Measurements from ENCODE around the gene BHLHE40. TPM values are rescaled to one million over a fixed set of nuclear protein-coding genes. Genes with fewer than 3 reads are reported as not detected.
A peak's percentile ranks its signal among the peaks of the same experiment; 100 is the strongest.
"Not testable (repeated sequence)": the region's sequence is repeated elsewhere in the genome, so short reads cannot be mapped to it uniquely, and the experiment has no call there.

BHLHE40 gene
- polyA plus RNA-seq, 4 donors: 21.8 to 32.5 (median 26.5) TPM

- DNase-seq (ENCODE audit: low read depth in 4 of 4, low spot score in 2 of 4): no peak
Measured at GRCh38 chr3:4959180-4959579, 20.1 kb upstream of the BHLHE40 start.

GRCh38 chr3:4961865-4962264 is 17.4 kb upstream of the BHLHE40 start:
- not testable (repeated sequence) for DNase-seq (ENCODE audit: low read depth in 4 of 4, low spot score in 2 of 4)

- no peak for DNase-seq (ENCODE audit: low read depth in 4 of 4, low spot score in 2 of 4)
Measured at GRCh38 chr3:4963669-4964570, 15.3 kb upstream of the BHLHE40 start.

GRCh38 chr3:4966006-4966405 is 13.2 kb upstream of the BHLHE40 start:
- DNase-seq (ENCODE audit: low read depth in 4 of 4, low spot score in 2 of 4): not testable (repeated sequence)

GRCh38 chr3:4967683-4968082 is 11.6 kb upstream of the BHLHE40 start:
- DNase-seq (ENCODE audit: low read depth in 4 of 4, low spot score in 2 of 4): not testable (repeated sequence)

GRCh38 chr3:4971437-4971836 is 7.8 kb upstream of the BHLHE40 start:
- DNase-seq (ENCODE audit: low read depth in 4 of 4, low spot score in 2 of 4): not testable (repeated sequence)

- no peak for DNase-seq (ENCODE audit: low read depth in 4 of 4, low spot score in 2 of 4)
Measured at GRCh38 chr3:4971838-4972237, 7.4 kb upstream of the BHLHE40 start.

GRCh38 chr3:4972652-4973643 is 6.3 kb upstream of the BHLHE40 start:
- no peak for DNase-seq (ENCODE audit: low read depth in 4 of 4, low spot score in 2 of 4)

GRCh38 chr3:4974154-4974553 is 5.1 kb upstream of the BHLHE40 start:
- DNase-seq (ENCODE audit: low read depth in 4 of 4, low spot score in 2 of 4): no peak

GRCh38 chr3:4976109-4976508 is 3.1 kb upstream of the BHLHE40 start:
- no peak for DNase-seq (ENCODE audit: low read depth in 4 of 4, low spot score in 2 of 4)

GRCh38 chr3:4977001-4977852 is 2.0 kb upstream of the BHLHE40 start:
- peak in 1 of 4 donors; percentile 59 for DNase-seq (ENCODE audit: low read depth in 4 of 4, low spot score in 2 of 4)

- DNase-seq (ENCODE audit: low read depth in 4 of 4, low spot score in 2 of 4): no peak
Measured at GRCh38 chr3:4977853-4978203, 1.4 kb upstream of the BHLHE40 start.

GRCh38 chr3:4978204-4978965 is 852 bp upstream of the BHLHE40 start:
- peak in 3 of 4 donors; percentile 82 to 84 (median 83) for DNase-seq (ENCODE audit: low read depth in 4 of 4, low spot score in 2 of 4)

- peak in 2 of 4 donors; percentile 57 to 69 for DNase-seq (ENCODE audit: low read depth in 4 of 4, low spot score in 2 of 4)
Measured at GRCh38 chr3:4978966-4979427, 240 bp upstream of the BHLHE40 start.

GRCh38 chr3:4980229-4981203 is 1.3 kb downstream of the BHLHE40 start:
- peak in 2 of 4 donors; percentile 62 to 72 for DNase-seq (ENCODE audit: low read depth in 4 of 4, low spot score in 2 of 4)

GRCh38 chr3:4981294-4981664 is 2.0 kb downstream of the BHLHE40 start:
- DNase-seq (ENCODE audit: low read depth in 4 of 4, low spot score in 2 of 4): no peak

- no peak for DNase-seq (ENCODE audit: low read depth in 4 of 4, low spot score in 2 of 4)
Measured at GRCh38 chr3:4981665-4982494, 2.6 kb downstream of the BHLHE40 start.
